Retina (tissue), 1 donor: ENCODE data around the gene ARID3A.
"Not testable (repeated sequence)": the region's sequence is repeated elsewhere in the genome, so short reads cannot be mapped to it uniquely, and the experiment has no call there.

Experiments
- DNase-seq: peaks from one replicate; pipeline ENCODE4 v3.0.0-alpha.2; 2016

The ARID3A gene

GRCh38 chr19:947707-948539, 22.1 kb downstream of the ARID3A start:
- no peak for DNase-seq

- DNase-seq = no peak
Observed at GRCh38 chr19:948842-949496, 23.1 kb downstream of the ARID3A start.

- no peak for DNase-seq
Observed at GRCh38 chr19:950352-951066, 24.7 kb downstream of the ARID3A start.

GRCh38 chr19:952049-952679, 26.3 kb downstream of the ARID3A start:
- no peak for DNase-seq

- DNase-seq = no peak
Observed at GRCh38 chr19:952680-953444, 27.0 kb downstream of the ARID3A start.

GRCh38 chr19:953445-954271, 27.8 kb downstream of the ARID3A start:
- peak; percentile 50 for DNase-seq

GRCh38 chr19:954272-954671, 28.4 kb downstream of the ARID3A start:
- DNase-seq = no peak

GRCh38 chr19:954672-955494, 29.0 kb downstream of the ARID3A start:
- peak; percentile 77 for DNase-seq

GRCh38 chr19:955803-956765, 30.2 kb downstream of the ARID3A start:
- DNase-seq = peak; percentile 54

- DNase-seq = peak; percentile 92
Observed at GRCh38 chr19:956766-957440, 31.1 kb downstream of the ARID3A start.

GRCh38 chr19:957578-957977, 31.7 kb downstream of the ARID3A start:
- DNase-seq = not testable (repeated sequence)

- DNase-seq = no peak
Observed at GRCh38 chr19:958967-959855, 33.4 kb downstream of the ARID3A start.

GRCh38 chr19:960020-960419, 34.2 kb downstream of the ARID3A start:
- no peak for DNase-seq

- no peak for DNase-seq
Observed at GRCh38 chr19:960601-960938, 34.7 kb downstream of the ARID3A start.

- DNase-seq = no peak
Observed at GRCh38 chr19:961866-962620, 36.2 kb downstream of the ARID3A start.

- DNase-seq = no peak
Observed at GRCh38 chr19:962683-963400, 37.0 kb downstream of the ARID3A start.
